Keratinocyte (primary cell): ENCODE results near the gene TEP1. TPM values are rescaled to one million over a fixed set of nuclear protein-coding genes. Genes with fewer than 3 reads are reported as not detected.

ENCODE experiments used
- DNase-seq: peaks from one replicate; pipeline ENCODE4 v3.0.0-alpha.2; 2011; ENCODE audit warnings: low read depth, missing footprints, low spot score
- FAIRE-seq: peaks from 2 replicates; lab custom pipeline; 2011; peaks lifted over from hg19 to GRCh38; lab: Jason Lieb, UNC
- H2AFZ ChIP-seq: 2 replicates; pipeline ENCODE4 v1.6.0; 2012; ENCODE audit warnings: low read length, control low read depth, inconsistent platforms; ENCODE audit not compliant: control insufficient read depth
- H3K27ac ChIP-seq: 2 replicates; pipeline ENCODE4 v1.5.1; 2011; ENCODE audit warnings: low read length; ENCODE audit not compliant: control insufficient read depth, insufficient read depth
- H3K27me3 ChIP-seq: 3 replicates; pipeline ENCODE4 v1.6.0; 2011; ENCODE audit warnings: low read length; ENCODE audit not compliant: control insufficient read depth, insufficient read depth; ENCODE audit errors: extremely low read depth
- H3K36me3 ChIP-seq, 2 experiments: 2 replicates in 1 of 2; 3 replicates in 1 of 2; pipeline ENCODE4 v1.5.1; 2011; ENCODE audit warnings: low read length in 2 of 2, mild to moderate bottlenecking in 1 of 2; ENCODE audit not compliant: control insufficient read depth in 2 of 2, insufficient read depth in 2 of 2; ENCODE audit errors: extremely low read depth in 1 of 2
- H3K4me1 ChIP-seq: 3 replicates; pipeline ENCODE4 v1.5.1; 2011; ENCODE audit warnings: low read length; ENCODE audit not compliant: control insufficient read depth, insufficient read depth; ENCODE audit errors: extremely low read depth
- H3K4me2 ChIP-seq: 3 replicates; pipeline ENCODE4 v1.6.0; 2011; ENCODE audit warnings: low read depth, low read length; ENCODE audit not compliant: control insufficient read depth, insufficient read depth; ENCODE audit errors: extremely low read depth
- H3K4me3 ChIP-seq, 3 experiments: fragments of 200-600 bp in 1 of 3; sonication (generic) in 1 of 3; 2 replicates in 2 of 3; 3 replicates in 1 of 3; pipeline ENCODE4 v1.5.1; 2011 to 2016; ENCODE audit warnings: low read length in 3 of 3, mild to moderate bottlenecking in 3 of 3, control low read depth in 2 of 3, inconsistent platforms in 1 of 3, low read depth in 1 of 3, mixed read lengths in 1 of 3, mixed run types in 1 of 3, moderate library complexity in 1 of 3; ENCODE audit not compliant: control insufficient read depth in 2 of 3, insufficient read depth in 2 of 3; ENCODE audit errors: extremely low read depth in 1 of 3
- H3K79me2 ChIP-seq: 2 replicates; pipeline ENCODE4 v1.6.0; 2012; ENCODE audit warnings: low read length; ENCODE audit not compliant: control insufficient read depth, insufficient read depth
- H3K9ac ChIP-seq: 3 replicates; pipeline ENCODE4 v1.6.0; 2011; ENCODE audit warnings: low read length; ENCODE audit not compliant: control insufficient read depth, insufficient read depth; ENCODE audit errors: extremely low read depth
- H3K9me1 ChIP-seq: 3 replicates; pipeline ENCODE4 v1.6.0; 2011; ENCODE audit warnings: low read length; ENCODE audit not compliant: control insufficient read depth, insufficient read depth; ENCODE audit errors: extremely low read depth
- H3K9me3 ChIP-seq: 2 replicates; pipeline ENCODE4 v1.5.1; 2012; ENCODE audit warnings: low read depth, low read length; ENCODE audit not compliant: control insufficient read depth
- H4K20me1 ChIP-seq: 3 replicates; pipeline ENCODE4 v1.6.0; 2011; ENCODE audit warnings: low read length; ENCODE audit not compliant: control insufficient read depth, insufficient read depth; ENCODE audit errors: extremely low read depth
- CTCF ChIP-seq, 3 experiments: IDR thresholded peaks in 1 of 3; conservative IDR thresholded peaks in 1 of 3; optimal IDR thresholded peaks in 1 of 3; 2 replicates in 2 of 3; 3 replicates in 1 of 3; pipeline versions ENCODE3 to v1.5.1; 2011; ENCODE audit warnings: low read length in 3 of 3, mild to moderate bottlenecking in 3 of 3, moderate library complexity in 2 of 3, control low read depth in 1 of 3, inconsistent platforms in 1 of 3; ENCODE audit not compliant: insufficient read depth in 2 of 3; ENCODE audit errors: extremely low read depth in 1 of 3
- EZH2 ChIP-seq: IDR thresholded peaks from one replicate; pipeline ENCODE4 v1.6.1; 2012; ENCODE audit warnings: inconsistent platforms, mild to moderate bottlenecking, low read length, moderate library complexity
- dilution Hi-C: fragments of 300-500 bp; cut with MboI; formaldehyde crosslinking; loops from one replicate; pipeline ENCODE4 v1.7.0; 2020; ENCODE audit warnings: low sequenced_read_pairs; ENCODE audit not compliant: extremely low pct_ligation_motif_present
- polyA plus RNA-seq, 5 experiments: library from polyadenylated mRNA; depleted of rRNA in 3 of 5; stranded (reverse) in 3 of 5; stranded (forward) in 1 of 5; unstranded in 1 of 5; fragments of >200 nt; gene quantifications; 1 replicate in 1 of 5; 2 replicates in 3 of 5; 3 replicates in 1 of 5; pipeline versions ENCODE4 v1.2.1 to v1.2.3, GENCODE V29; 2011 to 2012; ENCODE audit warnings: missing spikeins in 2 of 5, low read depth in 1 of 5, low replicate concordance in 1 of 5

Gene TEP1
- polyA plus RNA-seq, 1 donor (not counting 4 experiments of a cell fraction or from before 2014, with no cell fraction given), result 16.6 TPM

GRCh38 chr14:20428010-20428365 lies 14.7 kb upstream of the TEP1 start:
- H3K4me3 ChIP-seq, result no peak overlapping the region
- H2AFZ ChIP-seq, result no peak overlapping the region
- no peaks in the 10 kb centered on the region for H3K9me1 ChIP-seq
- dilution Hi-C loops, result no loop called here
- H3K79me2 ChIP-seq, result no peaks in the 10 kb centered on the region
- H3K36me3 ChIP-seq, result no peaks in the 10 kb centered on the region
- no peak overlapping the region for H3K4me2 ChIP-seq
- peaks cover 7% of the 10 kb centered on the region for H3K4me1 ChIP-seq
- no peak overlapping the region for H3K27ac ChIP-seq
- FAIRE-seq, result no peak
- TF ChIP-seq CTCF (optimal IDR thresholded peaks at IDR 0.05 in 1 of 3, IDR thresholded peaks at IDR 0.05 in 1 of 3, conservative IDR thresholded peaks at IDR 0.05 in 1 of 3; ENCODE audit: extremely low read depth in 1 of 3, insufficient read depth in 2 of 3, low read length in 3 of 3) (no peak), EZH2 (no peak)
- no peaks in the 10 kb centered on the region for H3K9me3 ChIP-seq
- H3K27me3 ChIP-seq, result no peaks in the 10 kb centered on the region
- H3K9ac ChIP-seq, result no peak overlapping the region
- H4K20me1 ChIP-seq, result no peaks in the 10 kb centered on the region
- DNase-seq, result no peak

GRCh38 chr14:20427231-20428009 lies 14.1 kb upstream of the TEP1 start:
- H3K9ac ChIP-seq, result no peak overlapping the region
- H3K27me3 ChIP-seq, result no peaks in the 10 kb centered on the region
- no peak for DNase-seq
- H4K20me1 ChIP-seq, result no peaks in the 10 kb centered on the region
- peaks cover 7% of the 10 kb centered on the region for H3K4me1 ChIP-seq
- H3K27ac ChIP-seq, result no peak overlapping the region
- no peaks in the 10 kb centered on the region for H3K9me1 ChIP-seq
- dilution Hi-C loops, result no loop called here
- H2AFZ ChIP-seq, result peak overlapping the region; percentile 82
- H3K9me3 ChIP-seq, result no peaks in the 10 kb centered on the region
- no peak for FAIRE-seq
- H3K4me2 ChIP-seq, result peak overlapping the region; percentile 39
- no peak overlapping the region for H3K4me3 ChIP-seq
- H3K79me2 ChIP-seq, result no peaks in the 10 kb centered on the region
- TF ChIP-seq EZH2, result no peak
- TF ChIP-seq CTCF (optimal IDR thresholded peaks at IDR 0.05 in 1 of 3, IDR thresholded peaks at IDR 0.05 in 1 of 3, conservative IDR thresholded peaks at IDR 0.05 in 1 of 3; ENCODE audit: extremely low read depth in 1 of 3, insufficient read depth in 2 of 3, low read length in 3 of 3), result no peak
- no peaks in the 10 kb centered on the region for H3K36me3 ChIP-seq
